Left lung (tissue), 10 donors: ENCODE results near the gene RBM10. TPM values are rescaled to one million over a fixed set of nuclear protein-coding genes. Genes with fewer than 3 reads are reported as not detected.

Experiments used
- ATAC-seq: fragments of 200-7000 bp; cut with Tn5 transposase; one replicate; pipeline ENCODE4 v1.9.1; 2020; ENCODE audit warnings: moderate library complexity
- DNase-seq, 4 donors: peaks; one replicate each; pipeline ENCODE4 v3.0.0-alpha.2; 2013 to 2020
- H3K27ac ChIP-seq, 2 donors: fragments of 200-600 bp; sonication (generic) in 1 of 2; one replicate each; pipeline versions ENCODE4 v1.5.0 to v1.8.0; 2020 to 2021
- H3K27me3 ChIP-seq, 2 donors: fragments of 200-600 bp; sonication (generic) in 1 of 2; one replicate each; pipeline versions ENCODE4 v1.5.0 to v1.8.0; 2020 to 2021
- H3K36me3 ChIP-seq, 2 donors: fragments of 200-600 bp; sonication (generic) in 1 of 2; one replicate each; pipeline versions ENCODE4 v1.5.0 to v1.8.0; 2020 to 2021
- H3K4me1 ChIP-seq, 2 donors: fragments of 200-600 bp; one replicate each; pipeline ENCODE4 v1.8.0; 2021
- H3K4me3 ChIP-seq, 2 donors: fragments of 200-600 bp; sonication (generic) in 1 of 2; one replicate each; pipeline versions ENCODE4 v1.5.0 to v1.8.0; 2020 to 2021; ENCODE audit warnings: mild to moderate bottlenecking in 1 of 2
- H3K9me3 ChIP-seq, 2 donors: fragments of 200-600 bp; sonication (generic) in 1 of 2; one replicate each; pipeline versions ENCODE4 v1.5.0 to v1.8.0; 2020 to 2021
- CTCF ChIP-seq, 2 donors: fragments of 200-600 bp; sonication (generic) in 1 of 2; IDR thresholded peaks; one replicate each; pipeline versions ENCODE4 v1.5.0 to v1.8.0; 2021; ENCODE audit warnings: antibody characterized with exemption in 2 of 2
- intact Hi-C, 2 donors: fragments of 100-400 bp; cut with DNase I; formaldehyde crosslinking; loops; one replicate each; pipeline versions ENCODE4 v1.11.2 to v1.14.2; 2022
- polyA plus RNA-seq, 6 donors: library from polyadenylated mRNA; unstranded; fragments of 120-200 nt; gene quantifications; one replicate each; pipeline ENCODE4 v1.2.1, GENCODE V29; 2013; ENCODE audit not compliant: insufficient read length in 6 of 6
- total RNA-seq, 2 donors: library from RNA; stranded (reverse); fragmentation: NEBNext Ultra II Directional; extraction: Animal tissue kit (Norgen Biotek cat#: 25700); gene quantifications; one replicate each; pipeline ENCODE4 v1.2.1, GENCODE V29; 2021
- donor health status: DM: no; HTN: yes; CAD: no.
- donor health status: DM: no; HTN: no; CAD: no.

The RBM10 gene
- total and polyA plus RNA-seq, 8 donors: 31.6 to 57.8 (median 51.0) TPM

- Histone ChIP-seq H3K27ac (no peak overlapping the region), H3K4me1 (peaks cover 20 to 41% of the 10 kb centered on the region in 2 donors), H3K27me3 (no peaks in the 10 kb centered on the region), H3K4me3 (peak overlapping the region in 1 of 2 donors; percentile 56), H3K9me3 (no peaks in the 10 kb centered on the region), H3K36me3 (peaks cover 0 to 4% of the 10 kb centered on the region in 2 donors)
- ATAC-seq (no peak), DNase-seq (no peak)
- no peak for TF ChIP-seq CTCF (IDR thresholded peaks at IDR 0.05)
- intact Hi-C loops: loop anchor here in 1 of 2 donors (5.0 to 10.0 kb wide), 2 partner anchors 190 to 333 kb away; no protein-coding TSS in a partner anchor
Observed at GRCh38 chrX:47191806-47192401, 46.9 kb downstream of the RBM10 start.

- Histone ChIP-seq H3K4me3 (peak within 1 kb of the TSS; percentile 65 to 91), H3K4me1 (peaks cover 32 to 50% of the 10 kb centered on the region in 2 donors), H3K9me3 (no peaks in the 10 kb centered on the region), H3K36me3 (peaks cover 0 to 4% of the 10 kb centered on the region in 2 donors), H3K27me3 (no peaks in the 10 kb centered on the region), H3K27ac (peak within 1 kb of the TSS; percentile 89 to 96)
- intact Hi-C loops: loop anchor here in 1 of 2 donors (5.0 to 10.0 kb wide), 2 partner anchors 189 to 331 kb away; no protein-coding TSS in a partner anchor
- DNase-seq: peak; percentile 93 to 97 (median 95)
- peak; percentile 92 for ATAC-seq
- TF ChIP-seq CTCF (IDR thresholded peaks at IDR 0.05): peak; percentile 78 to 83
Observed at GRCh38 chrX:47193475-47194193, 48.6 kb downstream of the RBM10 start, which contains the start of gene UBA1. TSS of gene UBA1 (plus strand) at chrX:47193829. CDS start at chrX:47198803, 4,974 bp downstream.

- Histone ChIP-seq H3K4me3 (peak overlapping the region; percentile 65 to 91), H3K27ac (peak overlapping the region; percentile 89 to 96), H3K9me3 (no peaks in the 10 kb centered on the region), H3K4me1 (peaks cover 32 to 50% of the 10 kb centered on the region in 2 donors), H3K27me3 (no peaks in the 10 kb centered on the region), H3K36me3 (peaks cover 0 to 11% of the 10 kb centered on the region in 2 donors)
- DNase-seq (peak in 1 of 4 donors; percentile 25), ATAC-seq (peak; percentile 0)
- intact Hi-C loops: loop anchor here in 1 of 2 donors (5.0 to 10.0 kb wide), 2 partner anchors 188 to 331 kb away; no protein-coding TSS in a partner anchor
- no peak for TF ChIP-seq CTCF (IDR thresholded peaks at IDR 0.05)
Observed at GRCh38 chrX:47194194-47194787, 49.3 kb downstream of the RBM10 start.

GRCh38 chrX:47196098-47196497 is 51.1 kb downstream of the RBM10 start:
- intact Hi-C loops: loop anchor here in 1 of 2 donors (10.0 kb wide), 1 partner anchor 329 kb away; no protein-coding TSS in a partner anchor
- no peak for TF ChIP-seq CTCF (IDR thresholded peaks at IDR 0.05)
- H3K27ac ChIP-seq: no peak overlapping the region
- peaks cover 32 to 50% of the 10 kb centered on the region in 2 donors for H3K4me1 ChIP-seq
- no peaks in the 10 kb centered on the region for H3K9me3 ChIP-seq
- ATAC-seq (no peak), DNase-seq (no peak)
- H3K36me3 ChIP-seq: peaks cover 0 to 29% of the 10 kb centered on the region in 2 donors
- H3K4me3 ChIP-seq: peak overlapping the region in 1 of 2 donors; percentile 65
- no peaks in the 10 kb centered on the region for H3K27me3 ChIP-seq
